ENCODE results near the gene MIEN1.
"Not testable (repeated sequence)": the region's sequence is repeated elsewhere in the genome, so short reads cannot be mapped to it uniquely, and the experiment has no call there.

MIEN1 gene

GRCh38 chr17:39739885-39740356 is 9.6 kb upstream of the MIEN1 start:
- no peak for DNase-seq

GRCh38 chr17:39738983-39739884 is 8.9 kb upstream of the MIEN1 start:
- no peak for DNase-seq

- DNase-seq: no peak
Observed at GRCh38 chr17:39738568-39738901, 8.2 kb upstream of the MIEN1 start.

- no peak for DNase-seq
Observed at GRCh38 chr17:39737760-39738567, 7.6 kb upstream of the MIEN1 start, which contains the start of gene GRB7. GRB7 (plus strand) TSS chr17:39737938; CDS start chr17:39742302, 4,364 bp downstream.

- no peak for DNase-seq
Observed at GRCh38 chr17:39737206-39737759, 7.0 kb upstream of the MIEN1 start.

- DNase-seq: no peak
Observed at GRCh38 chr17:39736319-39737165, 6.2 kb upstream of the MIEN1 start.

DNA sequence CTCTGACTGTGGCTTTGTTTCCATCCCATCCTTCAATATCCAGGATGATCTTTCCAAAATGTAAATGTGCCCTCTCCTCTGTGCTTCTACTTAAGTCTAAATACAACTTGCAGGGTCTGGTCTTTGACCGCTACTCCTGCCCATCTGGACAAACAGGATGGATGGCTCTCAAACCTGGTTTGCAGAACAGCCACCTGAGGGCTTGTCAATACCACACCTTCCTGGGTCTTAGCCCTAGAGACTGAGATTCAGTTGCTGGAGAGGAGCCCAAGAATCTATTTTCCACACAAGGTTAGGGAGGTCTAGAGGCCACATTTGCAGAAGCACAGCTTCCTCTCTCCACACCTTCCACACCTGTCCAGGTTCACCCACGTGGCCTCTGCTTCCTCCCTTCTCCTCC is 5.5 kb upstream of the MIEN1 start:
- no peak for DNase-seq

DNA sequence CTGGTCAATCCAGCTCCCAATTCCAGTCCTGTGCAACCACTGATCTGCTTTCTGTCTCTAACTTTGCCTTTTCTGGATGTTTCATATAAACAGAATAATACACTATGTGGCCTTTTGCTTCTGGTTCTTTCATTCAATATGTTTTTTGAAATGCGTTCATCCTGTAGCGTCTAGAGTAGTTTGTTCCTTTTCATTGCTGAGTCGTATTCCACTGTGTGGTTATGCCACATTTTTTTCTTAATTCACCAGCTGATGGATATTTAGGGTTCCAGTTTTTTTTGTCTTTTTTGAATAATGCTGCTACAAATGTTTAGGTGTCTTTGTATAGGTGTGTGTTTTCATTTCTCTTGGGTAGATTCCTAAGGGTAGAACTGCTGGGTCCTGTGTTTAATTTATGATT is 2.3 kb upstream of the MIEN1 start:
- DNase-seq: no peak

DNA sequence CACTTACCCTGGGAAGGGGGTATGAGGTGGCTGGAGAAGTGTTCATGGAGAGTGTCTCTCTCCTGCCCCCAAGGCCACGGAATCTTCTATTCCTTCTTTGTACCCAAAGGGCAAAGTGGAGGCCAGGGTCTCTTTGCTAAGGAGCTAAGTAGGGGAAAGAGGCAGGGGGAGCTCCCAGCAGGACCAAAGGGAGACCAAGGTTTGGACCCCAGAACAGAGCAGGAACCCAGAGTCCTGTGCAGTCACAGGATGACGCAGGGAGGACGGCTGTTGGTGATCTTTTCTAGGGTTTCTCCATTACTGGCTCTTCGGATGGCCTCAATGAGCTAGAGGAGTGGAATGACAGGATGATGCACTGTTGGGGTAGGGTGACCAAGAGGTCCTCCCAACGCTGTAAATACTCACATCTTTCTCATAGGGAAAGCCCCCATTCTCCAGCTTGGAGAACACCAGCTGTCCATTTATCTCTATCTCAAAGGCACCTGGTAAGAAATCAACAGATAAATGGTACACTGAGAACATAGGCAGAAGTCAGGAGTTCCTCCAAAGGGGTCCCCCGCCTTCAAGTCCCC is 966 bp downstream of the MIEN1 start:
- no peak for DNase-seq

DNA sequence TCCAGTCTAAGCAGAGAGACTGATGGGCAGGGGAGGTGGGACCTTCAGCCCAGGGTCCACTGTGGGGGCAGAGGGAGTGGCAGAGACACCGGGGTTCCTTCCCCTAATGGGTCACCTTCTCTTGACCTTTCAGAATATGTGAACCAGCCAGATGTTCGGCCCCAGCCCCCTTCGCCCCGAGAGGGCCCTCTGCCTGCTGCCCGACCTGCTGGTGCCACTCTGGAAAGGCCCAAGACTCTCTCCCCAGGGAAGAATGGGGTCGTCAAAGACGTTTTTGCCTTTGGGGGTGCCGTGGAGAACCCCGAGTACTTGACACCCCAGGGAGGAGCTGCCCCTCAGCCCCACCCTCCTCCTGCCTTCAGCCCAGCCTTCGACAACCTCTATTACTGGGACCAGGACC is 2.8 kb downstream of the MIEN1 start:
- DNase-seq: no peak

DNA sequence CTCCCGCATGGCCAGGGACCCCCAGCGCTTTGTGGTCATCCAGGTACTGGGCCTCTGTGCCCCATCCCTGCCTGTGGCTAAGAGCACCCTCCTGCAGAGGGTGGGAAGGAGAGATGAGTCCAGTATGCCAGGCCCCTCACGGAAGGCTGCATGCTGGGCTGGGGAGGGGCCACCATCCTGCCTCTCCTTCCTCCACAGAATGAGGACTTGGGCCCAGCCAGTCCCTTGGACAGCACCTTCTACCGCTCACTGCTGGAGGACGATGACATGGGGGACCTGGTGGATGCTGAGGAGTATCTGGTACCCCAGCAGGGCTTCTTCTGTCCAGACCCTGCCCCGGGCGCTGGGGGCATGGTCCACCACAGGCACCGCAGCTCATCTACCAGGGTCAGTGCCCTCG is 3.7 kb downstream of the MIEN1 start:
- no peak for DNase-seq

DNA sequence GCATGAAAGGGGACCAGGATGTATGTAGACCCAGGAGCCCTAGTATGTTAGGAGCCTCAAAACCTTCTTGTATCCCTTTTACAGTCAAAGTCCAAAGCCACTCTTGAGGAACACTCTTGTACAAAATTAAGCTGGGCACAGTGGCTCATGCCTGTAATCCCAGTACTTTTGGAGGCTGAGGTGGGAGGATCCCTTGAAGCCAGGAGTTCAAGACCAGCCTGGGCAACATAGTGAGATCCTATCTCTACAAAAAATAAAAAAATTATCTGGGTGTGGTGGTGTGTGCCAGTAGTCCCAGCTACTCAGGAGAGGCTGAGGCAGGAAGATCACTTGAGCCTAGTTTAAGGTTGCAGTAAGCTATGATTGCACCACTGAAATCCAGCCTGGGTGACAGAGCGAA is 4.4 kb downstream of the MIEN1 start:
- not testable (repeated sequence) for DNase-seq

DNA sequence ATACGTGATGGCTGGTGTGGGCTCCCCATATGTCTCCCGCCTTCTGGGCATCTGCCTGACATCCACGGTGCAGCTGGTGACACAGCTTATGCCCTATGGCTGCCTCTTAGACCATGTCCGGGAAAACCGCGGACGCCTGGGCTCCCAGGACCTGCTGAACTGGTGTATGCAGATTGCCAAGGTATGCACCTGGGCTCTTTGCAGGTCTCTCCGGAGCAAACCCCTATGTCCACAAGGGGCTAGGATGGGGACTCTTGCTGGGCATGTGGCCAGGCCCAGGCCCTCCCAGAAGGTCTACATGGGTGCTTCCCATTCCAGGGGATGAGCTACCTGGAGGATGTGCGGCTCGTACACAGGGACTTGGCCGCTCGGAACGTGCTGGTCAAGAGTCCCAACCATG is 5.6 kb downstream of the MIEN1 start:
- DNase-seq: no peak

- peak; percentile 5 for DNase-seq
Observed at GRCh38 chr17:39722965-39723848, 7.1 kb downstream of the MIEN1 start.

DNA sequence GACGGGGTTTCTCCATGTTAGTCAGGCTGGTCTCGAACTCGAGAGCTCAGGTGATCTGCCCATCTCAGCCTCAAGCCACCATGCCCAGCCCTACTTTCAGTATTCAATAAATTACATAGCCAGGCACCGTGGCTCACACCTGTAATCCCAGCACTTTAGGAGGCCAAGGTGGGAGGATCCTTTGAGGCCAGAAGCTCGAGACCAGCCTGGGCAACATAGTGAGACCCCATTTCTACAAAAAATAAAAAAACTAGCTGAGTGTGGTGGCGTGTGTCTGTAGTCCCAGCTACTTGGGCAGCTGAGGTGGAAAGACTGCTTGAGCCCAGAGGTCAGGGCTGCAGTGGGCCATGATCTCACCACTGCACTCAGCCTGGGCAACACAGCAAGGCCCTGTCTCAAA is 8.2 kb downstream of the MIEN1 start:
- DNase-seq: no peak

- DNase-seq: no peak
Observed at GRCh38 chr17:39719563-39720355, 10.6 kb downstream of the MIEN1 start.

DNA sequence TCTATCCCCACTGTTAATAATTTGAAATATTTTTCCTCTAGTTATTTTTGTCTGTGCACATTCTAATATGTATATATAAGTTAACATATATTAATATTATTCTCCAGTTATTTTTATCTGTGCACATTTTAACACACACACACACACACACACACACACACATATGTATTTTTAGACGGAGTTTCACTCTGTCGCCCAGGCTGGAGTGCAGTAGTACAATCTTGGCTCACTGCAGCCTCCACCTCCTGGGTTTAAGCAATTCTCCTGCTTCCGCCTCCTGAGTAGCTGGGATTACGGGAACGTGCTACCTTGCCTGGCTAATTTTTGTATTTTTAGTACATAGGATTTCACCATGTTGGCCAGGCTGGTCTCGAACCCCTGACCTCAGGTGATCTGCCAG is 12.7 kb downstream of the MIEN1 start:
- no peak for DNase-seq

- DNase-seq: no peak
Observed at GRCh38 chr17:39716879-39717536, 13.3 kb downstream of the MIEN1 start.

- no peak for DNase-seq
Observed at GRCh38 chr17:39716073-39716818, 14.1 kb downstream of the MIEN1 start.
